BLaER1 treated with 17β-estradiol and CSF1 and Interleukin-3, amounts not matched to agents 10 nM and 100 nM (cell line): ENCODE data around the gene ARSJ.

ENCODE experiments used
- H3K27ac ChIP-seq, 11 experiments: shearing (Covaris generic); formaldehyde crosslinking; 2 replicates each; pipeline ENCODE4 v1.8.1; 2022
- H3K27me3 ChIP-seq, 11 experiments: shearing (Covaris generic); formaldehyde crosslinking; 2 replicates each; pipeline ENCODE4 v1.8.1; 2022
- H3K36me3 ChIP-seq, 11 experiments: shearing (Covaris generic); formaldehyde crosslinking; 2 replicates each; pipeline ENCODE4 v1.8.1; 2022
- H3K4me1 ChIP-seq, 10 experiments: shearing (Covaris generic); formaldehyde crosslinking; 2 replicates each; pipeline ENCODE4 v1.8.1; 2022
- H3K4me2 ChIP-seq, 11 experiments: shearing (Covaris generic); formaldehyde crosslinking; 2 replicates each; pipeline ENCODE4 v1.8.1; 2022
- H3K4me3 ChIP-seq, 10 experiments: shearing (Covaris generic); formaldehyde crosslinking; 2 replicates each; pipeline ENCODE4 v1.8.1; 2022
- H3K9ac ChIP-seq, 11 experiments: shearing (Covaris generic); formaldehyde crosslinking; 2 replicates each; pipeline ENCODE4 v1.8.1; 2022
- H3K9me3 ChIP-seq, 11 experiments: shearing (Covaris generic); formaldehyde crosslinking; replicated peaks in 1 of 11; 2 replicates each; pipeline ENCODE4 v1.8.1; 2022
- H4K20me1 ChIP-seq, 11 experiments: shearing (Covaris generic); formaldehyde crosslinking; 2 replicates each; pipeline ENCODE4 v1.8.1; 2022
- Cebpa-rat ChIP-seq, 11 experiments: shearing (Covaris generic); IDR thresholded peaks; 2 replicates each; pipeline ENCODE4 v1.8.1; 2022

Gene ARSJ

GRCh38 chr4:113979148-113979904 is at the start of gene ARSJ:
TSS of gene ARSJ (minus strand) at chr4:113979647. CDS start at chr4:113978834, 813 bp downstream.
- Histone ChIP-seq H3K9ac (no peak within 1 kb of the TSS), H3K27me3 (no peaks in the 10 kb centered on the region), H3K4me2 (no peak within 1 kb of the TSS), H3K4me1 (no peaks in the 10 kb centered on the region), H3K36me3 (no peaks in the 10 kb centered on the region), H3K9me3 (peaks cover 7 to 32% (median 16%) of the 10 kb centered on the region in 11 experiments; a peak in 15 of 22 replicates), H3K4me3 (no peak within 1 kb of the TSS), H4K20me1 (no peaks in the 10 kb centered on the region), H3K27ac (no peak within 1 kb of the TSS)
- TF ChIP-seq Cebpa-rat (IDR thresholded peaks at IDR 0.05): no peak

GRCh38 chr4:114028071-114028470 is 48.6 kb upstream of the ARSJ start:
- Histone ChIP-seq H3K9ac (no peak overlapping the region), H3K4me3 (no peak overlapping the region), H3K27me3 (no peaks in the 10 kb centered on the region), H3K9me3 (no peaks in the 10 kb centered on the region), H4K20me1 (no peaks in the 10 kb centered on the region), H3K4me1 (no peaks in the 10 kb centered on the region), H3K4me2 (no peak overlapping the region), H3K36me3 (no peaks in the 10 kb centered on the region), H3K27ac (no peak overlapping the region)
- TF ChIP-seq Cebpa-rat (IDR thresholded peaks at IDR 0.05): no peak

- H3K36me3 ChIP-seq: no peaks in the 10 kb centered on the region
- H3K27me3 ChIP-seq: no peaks in the 10 kb centered on the region
- H3K27ac ChIP-seq: no peak overlapping the region
- no peak overlapping the region for H3K9ac ChIP-seq
- H3K4me2 ChIP-seq: no peak overlapping the region
- H3K4me1 ChIP-seq: peaks cover 0 to 3% (median 0%) of the 10 kb centered on the region in 10 experiments; a peak in 1 of 20 replicates
- no peaks in the 10 kb centered on the region for H3K9me3 ChIP-seq
- no peak overlapping the region for H3K4me3 ChIP-seq
- TF ChIP-seq Cebpa-rat (IDR thresholded peaks at IDR 0.05): no peak
- no peaks in the 10 kb centered on the region for H4K20me1 ChIP-seq
Observed at GRCh38 chr4:114027596-114027995, 48.1 kb upstream of the ARSJ start.

- no peak overlapping the region for H3K4me2 ChIP-seq
- H3K27ac ChIP-seq: no peak overlapping the region
- H3K36me3 ChIP-seq: no peaks in the 10 kb centered on the region
- TF ChIP-seq Cebpa-rat (IDR thresholded peaks at IDR 0.05): no peak
- no peak overlapping the region for H3K9ac ChIP-seq
- no peaks in the 10 kb centered on the region for H3K9me3 ChIP-seq
- no peaks in the 10 kb centered on the region for H3K27me3 ChIP-seq
- no peaks in the 10 kb centered on the region for H4K20me1 ChIP-seq
- H3K4me1 ChIP-seq: peaks cover 0 to 5% (median 0%) of the 10 kb centered on the region in 10 experiments; a peak in 1 of 20 replicates
- H3K4me3 ChIP-seq: no peak overlapping the region
Observed at GRCh38 chr4:114026447-114026846, 47.0 kb upstream of the ARSJ start.

GRCh38 chr4:114025176-114025777 is 45.8 kb upstream of the ARSJ start:
- TF ChIP-seq Cebpa-rat (IDR thresholded peaks at IDR 0.05): no peak
- no peak overlapping the region for H3K4me3 ChIP-seq
- H3K4me2 ChIP-seq: no peak overlapping the region
- H3K27me3 ChIP-seq: no peaks in the 10 kb centered on the region
- no peaks in the 10 kb centered on the region for H4K20me1 ChIP-seq
- no peaks in the 10 kb centered on the region for H3K36me3 ChIP-seq
- no peaks in the 10 kb centered on the region for H3K9me3 ChIP-seq
- H3K4me1 ChIP-seq: peaks cover 0 to 5% (median 0%) of the 10 kb centered on the region in 10 experiments; a peak in 1 of 20 replicates
- H3K9ac ChIP-seq: no peak overlapping the region
- H3K27ac ChIP-seq: no peak overlapping the region

- Histone ChIP-seq H3K27ac (no peak overlapping the region), H3K4me3 (no peak overlapping the region), H3K27me3 (no peaks in the 10 kb centered on the region), H4K20me1 (no peaks in the 10 kb centered on the region), H3K4me1 (peaks cover 0 to 10% (median 0%) of the 10 kb centered on the region in 10 experiments; a peak in 1 of 20 replicates), H3K9me3 (no peaks in the 10 kb centered on the region), H3K36me3 (no peaks in the 10 kb centered on the region), H3K4me2 (no peak overlapping the region), H3K9ac (no peak overlapping the region)
- no peak for TF ChIP-seq Cebpa-rat (IDR thresholded peaks at IDR 0.05)
Observed at GRCh38 chr4:114021451-114021850, 42.0 kb upstream of the ARSJ start.

- no peaks in the 10 kb centered on the region for H3K27me3 ChIP-seq
- no peak overlapping the region for H3K27ac ChIP-seq
- H3K9me3 ChIP-seq: peaks cover 0 to 5% (median 0%) of the 10 kb centered on the region in 11 experiments; a peak in 1 of 22 replicates
- no peaks in the 10 kb centered on the region for H4K20me1 ChIP-seq
- no peak overlapping the region for H3K9ac ChIP-seq
- no peaks in the 10 kb centered on the region for H3K36me3 ChIP-seq
- peak overlapping the region in 2 of 11 experiments; percentile 3 to 22; a peak in 1 of 22 replicates for H3K4me2 ChIP-seq
- H3K4me1 ChIP-seq: peaks cover 0 to 10% (median 0%) of the 10 kb centered on the region in 10 experiments; a peak in 1 of 20 replicates
- TF ChIP-seq Cebpa-rat (IDR thresholded peaks at IDR 0.05): no peak; a peak in 2 of 22 replicates
- H3K4me3 ChIP-seq: no peak overlapping the region
Observed at GRCh38 chr4:114019969-114020358, 40.5 kb upstream of the ARSJ start.

GRCh38 chr4:114019276-114019968 is 40.0 kb upstream of the ARSJ start:
- H3K36me3 ChIP-seq: no peaks in the 10 kb centered on the region
- peak in 2 of 11 experiments; percentile 54 to 58; a peak in 2 of 22 replicates for TF ChIP-seq Cebpa-rat (IDR thresholded peaks at IDR 0.05)
- H3K4me3 ChIP-seq: no peak overlapping the region
- no peaks in the 10 kb centered on the region for H4K20me1 ChIP-seq
- no peak overlapping the region for H3K27ac ChIP-seq
- peaks cover 0 to 5% (median 0%) of the 10 kb centered on the region in 11 experiments; a peak in 1 of 22 replicates for H3K9me3 ChIP-seq
- peak overlapping the region in 2 of 11 experiments; percentile 3 to 22; a peak in 1 of 22 replicates for H3K4me2 ChIP-seq
- no peak overlapping the region for H3K9ac ChIP-seq
- peaks cover 0 to 10% (median 0%) of the 10 kb centered on the region in 10 experiments; a peak in 1 of 20 replicates for H3K4me1 ChIP-seq
- no peaks in the 10 kb centered on the region for H3K27me3 ChIP-seq
